Vagina (tissue), 2 donors: ENCODE measurements around the gene KRTAP19-1.

Experiments used
- POLR2A ChIP-seq, 2 donors: fragments of 450-650 bp; IDR thresholded peaks; one replicate each; pipeline ENCODE4 v1.6.1; 2017; ENCODE audit warnings: antibody characterized with exemption in 2 of 2, mild to moderate bottlenecking in 2 of 2, moderate library complexity in 2 of 2
- TF ChIP-seq, protein P1 (sequence below), 3 experiments: fragments of 450-650 bp in 2 of 3; fragments of 200-600 bp in 1 of 3; sonication (generic) in 1 of 3; IDR thresholded peaks; one replicate each; pipeline ENCODE4 v1.5.1; 2017 to 2019; ENCODE audit warnings: antibody characterized with exemption in 3 of 3, mild to moderate bottlenecking in 2 of 3, moderate library complexity in 2 of 3

DNA sequence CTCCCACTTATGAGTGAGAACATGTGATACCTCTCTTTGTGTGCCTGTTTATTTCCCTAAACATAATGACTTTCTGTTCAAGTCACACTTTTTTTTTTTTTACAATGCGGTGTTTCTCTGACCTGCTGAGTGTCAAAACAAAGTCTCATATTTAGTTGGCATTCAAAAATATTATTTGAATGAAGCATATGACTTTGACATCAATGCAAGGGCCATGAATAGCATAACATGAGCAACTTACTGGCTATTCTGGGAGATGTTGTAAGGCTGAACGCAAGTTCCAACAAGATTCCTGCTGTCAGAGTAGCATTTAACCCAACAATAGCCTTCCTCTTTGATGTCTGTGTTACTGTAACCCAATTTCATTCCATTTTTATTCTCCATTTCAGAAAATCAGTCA lies 2.0 kb upstream of the KRTAP19-1 start:
- TF ChIP-seq, protein P1, sequence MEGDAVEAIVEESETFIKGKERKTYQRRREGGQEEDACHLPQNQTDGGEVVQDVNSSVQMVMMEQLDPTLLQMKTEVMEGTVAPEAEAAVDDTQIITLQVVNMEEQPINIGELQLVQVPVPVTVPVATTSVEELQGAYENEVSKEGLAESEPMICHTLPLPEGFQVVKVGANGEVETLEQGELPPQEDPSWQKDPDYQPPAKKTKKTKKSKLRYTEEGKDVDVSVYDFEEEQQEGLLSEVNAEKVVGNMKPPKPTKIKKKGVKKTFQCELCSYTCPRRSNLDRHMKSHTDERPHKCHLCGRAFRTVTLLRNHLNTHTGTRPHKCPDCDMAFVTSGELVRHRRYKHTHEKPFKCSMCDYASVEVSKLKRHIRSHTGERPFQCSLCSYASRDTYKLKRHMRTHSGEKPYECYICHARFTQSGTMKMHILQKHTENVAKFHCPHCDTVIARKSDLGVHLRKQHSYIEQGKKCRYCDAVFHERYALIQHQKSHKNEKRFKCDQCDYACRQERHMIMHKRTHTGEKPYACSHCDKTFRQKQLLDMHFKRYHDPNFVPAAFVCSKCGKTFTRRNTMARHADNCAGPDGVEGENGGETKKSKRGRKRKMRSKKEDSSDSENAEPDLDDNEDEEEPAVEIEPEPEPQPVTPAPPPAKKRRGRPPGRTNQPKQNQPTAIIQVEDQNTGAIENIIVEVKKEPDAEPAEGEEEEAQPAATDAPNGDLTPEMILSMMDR (IDR thresholded peaks at IDR 0.05) = no peak
- no peak for TF ChIP-seq POLR2A (IDR thresholded peaks at IDR 0.05)
